ENCODE measurements around the gene MCC.

- no peak for TF ChIP-seq GATA3 (IDR thresholded peaks at IDR 0.05; ENCODE audit: borderline replicate concordance)
- no peak for TF ChIP-seq CEBPB (IDR thresholded peaks at IDR 0.05)
- TF ChIP-seq REST (IDR thresholded peaks at IDR 0.05) = no peak
- TF ChIP-seq POLR2A (IDR thresholded peaks at IDR 0.05; ENCODE audit: low read length) = no peak
- TF ChIP-seq EP300 (IDR thresholded peaks at IDR 0.05) = no peak
- TF ChIP-seq NFE2L2 (conservative IDR thresholded peaks at IDR 0.05; ENCODE audit: low read length) = no peak
- no peak for TF ChIP-seq CTCF (IDR thresholded peaks at IDR 0.05)
- no peak for TF ChIP-seq ZSCAN20 (CRISPR knock-in tag; IDR thresholded peaks at IDR 0.05)
- TF ChIP-seq HOXA7 (CRISPR knock-in tag; IDR thresholded peaks at IDR 0.05) = no peak
- no peak for TF ChIP-seq HDAC2 (IDR thresholded peaks at IDR 0.05)
- no peak for TF ChIP-seq JUN (IDR thresholded peaks at IDR 0.05)
- no peak for TF ChIP-seq PHF8 (IDR thresholded peaks at IDR 0.05; ENCODE audit: borderline replicate concordance, low read depth)
These were observed 144.9 kb downstream of the MCC start for GRCh38 chr5:113343343-113343742.

Measured in A549 (cell line).